HCT116 (cell line): Measurements from ENCODE around the gene DET1. TPM values are rescaled to one million over a fixed set of nuclear protein-coding genes. Genes with fewer than 3 reads are reported as not detected.

Experiments
- ATAC-seq: fragments of 200-7000 bp; cut with Tn5 transposase; 2 replicates; pipeline ENCODE4 v1.9.1; 2020; ENCODE audit warnings: mild to moderate bottlenecking, moderate library complexity
- BruUV-seq: library from RNA; stranded (reverse); fragments of 400-500 nt; replicated peaks from 2 replicates; lab custom pipeline; 2021; lab: Mats Ljungman, UMichigan
- CTCF ChIA-PET: fragments of 300-600 bp; sonication (Branson Sonifier 250); formaldehyde crosslinking; loops from one replicate; lab custom pipeline; 2021; ENCODE audit warnings: antibody characterized with exemption; lab: Charles Lee
- POLR2A ChIA-PET: fragments of 300-600, 350-600 bp; sonication (Branson Sonifier 250); formaldehyde crosslinking; loops from one replicate; lab custom pipeline; 2021; ENCODE audit warnings: antibody characterized with exemption; lab: Charles Lee
- RAD21 ChIA-PET, 2 experiments: fragments of 300-600 bp; sonication (Branson Sonifier 250); formaldehyde crosslinking; loops; one replicate each; lab custom pipeline; 2023; ENCODE audit warnings: low total read pairs in 2 of 2; ENCODE audit not compliant: uncharacterized antibody in 2 of 2, unreplicated experiment in 2 of 2, low non-redundant PET in 1 of 2; lab: Charles Lee
- DNase-seq: peaks from one replicate; pipeline ENCODE4 v3.0.0-alpha.2; 2010; ENCODE audit warnings: low read depth, low spot score
- H2AFZ ChIP-seq: fragments of 200-600 bp; shearing (Covaris generic), sonication (generic); 2 replicates; pipeline ENCODE4 v1.6.1; 2017; ENCODE audit warnings: low read depth, mixed run types, mixed read lengths, antibody characterized with exemption, low read length; ENCODE audit not compliant: poor library complexity, severe bottlenecking
- H3K27ac ChIP-seq: 2 replicates; pipeline ENCODE4 v1.5.1; 2012; ENCODE audit warnings: low read depth, low read length
- H3K27me3 ChIP-seq: fragments of 200-600 bp; sonication (generic); 2 replicates; pipeline ENCODE4 v1.6.1; 2016; ENCODE audit warnings: mixed run types, low read length, mixed read lengths; ENCODE audit not compliant: insufficient read depth
- H3K36me3 ChIP-seq, 2 experiments: fragments of 200-500 bp in 1 of 2; fragments of 200-600 bp in 1 of 2; sonication (Bioruptor generic) in 1 of 2; sonication (generic) in 1 of 2; 2 replicates each; pipeline versions ENCODE4 v1.5.1 to v1.6.1; 2014 to 2016; ENCODE audit warnings: low read length in 2 of 2, inconsistent platforms in 1 of 2, mixed read lengths in 1 of 2, mixed run types in 1 of 2; ENCODE audit not compliant: insufficient read depth in 2 of 2, control insufficient read depth in 1 of 2
- H3K4me1 ChIP-seq, 2 experiments: fragments of 200-600 bp in 1 of 2; sonication (generic) in 1 of 2; 2 replicates each; pipeline versions ENCODE4 v1.5.1 to v1.6.1; 2012 to 2017; ENCODE audit warnings: low read length in 2 of 2, inconsistent platforms in 1 of 2, mild to moderate bottlenecking in 1 of 2, mixed read lengths in 1 of 2, mixed run types in 1 of 2, moderate library complexity in 1 of 2; ENCODE audit not compliant: insufficient read depth in 2 of 2, control insufficient read depth in 1 of 2
- H3K4me2 ChIP-seq: fragments of 200-600 bp; sonication (generic); 2 replicates; pipeline ENCODE4 v1.6.1; 2017; ENCODE audit warnings: mixed run types, low read length, mixed read lengths
- H3K4me3 ChIP-seq, 2 experiments: fragments of 200-600 bp in 1 of 2; sonication (generic) in 1 of 2; replicated peaks in 1 of 2; 2 replicates each; pipeline ENCODE4 v1.5.1; 2011 to 2016; ENCODE audit warnings: low read length in 2 of 2, control low read depth in 1 of 2, low read depth in 1 of 2, mild to moderate bottlenecking in 1 of 2, mixed read lengths in 1 of 2, mixed run types in 1 of 2
- H3K79me2 ChIP-seq: fragments of 200-600 bp; sonication (generic); 2 replicates; pipeline ENCODE4 v1.6.1; 2017; ENCODE audit warnings: mild to moderate bottlenecking, mixed run types, low read length, moderate library complexity, mixed read lengths; ENCODE audit not compliant: insufficient read depth
- H3K9ac ChIP-seq: fragments of 200-600 bp; sonication (generic); 2 replicates; pipeline ENCODE4 v1.6.1; 2016; ENCODE audit warnings: low read length, mixed read lengths
- H3K9me2 ChIP-seq: fragments of 200-600 bp; sonication (generic), shearing (Covaris generic); 2 replicates; pipeline ENCODE4 v1.6.1; 2017; ENCODE audit warnings: mixed run types, mild to moderate bottlenecking, moderate library complexity; ENCODE audit not compliant: insufficient read depth
- H3K9me3 ChIP-seq, 2 experiments: fragments of 200-500 bp in 1 of 2; fragments of 200-600 bp in 1 of 2; sonication (Bioruptor generic) in 1 of 2; sonication (generic) in 1 of 2; 2 replicates each; pipeline ENCODE4 v1.6.1; 2014 to 2017; ENCODE audit warnings: low read length in 2 of 2, mixed read lengths in 2 of 2, inconsistent platforms in 1 of 2, low read depth in 1 of 2, mild to moderate bottlenecking in 1 of 2, mixed run types in 1 of 2, moderate library complexity in 1 of 2; ENCODE audit not compliant: control insufficient read depth in 1 of 2, insufficient read depth in 1 of 2
- H4K20me1 ChIP-seq: fragments of 200-600 bp; sonication (generic), shearing (Covaris generic); 2 replicates; pipeline ENCODE4 v1.6.1; 2017; ENCODE audit warnings: mixed run types, mild to moderate bottlenecking, moderate library complexity; ENCODE audit not compliant: insufficient read depth
- CBX3 ChIP-seq: IDR thresholded peaks from 2 replicates; pipeline ENCODE4 v1.6.1; 2012; ENCODE audit warnings: low read depth
- CEBPB ChIP-seq: IDR thresholded peaks from 2 replicates; pipeline ENCODE4 v1.6.1; 2012; ENCODE audit warnings: low read depth
- EZH2 ChIP-seq: fragments of 200-600 bp; sonication (generic); IDR thresholded peaks from 2 replicates; pipeline ENCODE4 v1.6.1; 2017; ENCODE audit warnings: antibody characterized with exemption, mixed run types
- EZH2phosphoT487 ChIP-seq: fragments of 200-600 bp; IDR thresholded peaks from 2 replicates; pipeline ENCODE4 v1.6.1; 2018; ENCODE audit warnings: antibody characterized with exemption, borderline replicate concordance
- FOSL1 ChIP-seq: IDR thresholded peaks from 2 replicates; pipeline ENCODE4 v1.6.1; 2012; ENCODE audit warnings: low read depth
- POLR2A ChIP-seq: IDR thresholded peaks from 2 replicates; pipeline ENCODE4 v1.7.0; 2011; ENCODE audit warnings: borderline replicate concordance; ENCODE audit not compliant: insufficient read depth, insufficient read length; ENCODE audit errors: extremely low read depth
- POLR2AphosphoS5 ChIP-seq: IDR thresholded peaks from 2 replicates; pipeline ENCODE4 v1.6.1; 2011; ENCODE audit warnings: mild to moderate bottlenecking, low read depth, low read length, moderate library complexity
- SIN3A ChIP-seq: IDR thresholded peaks from 2 replicates; pipeline ENCODE4 v1.6.1; 2012; ENCODE audit warnings: low read depth
- SRF ChIP-seq: IDR thresholded peaks from 2 replicates; pipeline ENCODE4 v1.6.1; 2012; ENCODE audit warnings: low read depth
- YY1 ChIP-seq: IDR thresholded peaks from 2 replicates; pipeline ENCODE4 v1.6.1; 2011; ENCODE audit warnings: low read length, low read depth, moderate library complexity, mild to moderate bottlenecking; ENCODE audit not compliant: insufficient replicate concordance; ENCODE audit errors: extremely low read depth
- ZNF274 ChIP-seq: fragments of 200-500 bp; sonication (Bioruptor generic); IDR thresholded peaks from 2 replicates; pipeline ENCODE4 v1.6.1; 2014; ENCODE audit warnings: mild to moderate bottlenecking, low read depth, low read length, inconsistent platforms
- intact Hi-C: fragments of 100-400 bp; cut with micrococcal nuclease; formaldehyde crosslinking; loops from 2 replicates; pipeline ENCODE4 v1.10.0; 2022
- total RNA-seq: library from RNA; stranded (reverse); gene quantifications from one replicate; pipeline ENCODE4 v1.2.1, GENCODE V29; 2021; ENCODE audit not compliant: unreplicated experiment
- TF ChIP-seq, protein P1 (sequence below): IDR thresholded peaks from 2 replicates; pipeline ENCODE4 v1.6.1; 2011; ENCODE audit warnings: mild to moderate bottlenecking, low read length, moderate library complexity; ENCODE audit not compliant: insufficient replicate concordance; ENCODE audit errors: extremely low read depth
- TF ChIP-seq, protein P2 (sequence below): IDR thresholded peaks from 2 replicates; pipeline ENCODE4 v1.6.1; 2012
- TF ChIP-seq, protein P3 (sequence below): IDR thresholded peaks from 2 replicates; pipeline ENCODE4 v1.6.1; 2012; ENCODE audit warnings: low read depth

DET1 gene
- total RNA-seq, 1 experiment from 2014 or later, result 2.5 TPM

DNA sequence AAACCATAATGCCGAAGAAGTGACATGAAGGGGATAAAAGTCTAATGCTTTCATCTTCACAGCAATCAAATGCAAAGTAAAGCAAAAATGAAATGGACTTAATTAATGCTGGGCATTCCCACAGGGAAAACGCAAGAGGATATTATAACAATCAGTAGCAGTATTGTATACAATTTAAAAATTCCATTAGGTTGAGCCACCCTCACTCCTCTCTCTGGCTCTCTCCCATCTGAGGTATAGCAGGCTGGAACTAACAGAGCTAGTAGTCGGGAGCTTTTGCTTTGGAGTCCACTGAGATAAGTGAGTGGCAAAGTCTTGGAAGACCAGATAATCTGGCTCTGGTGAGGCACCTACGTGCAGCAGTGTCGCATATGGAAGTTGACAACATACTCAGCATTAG lies 33.9 kb downstream of the DET1 start (continued):
- TF ChIP-seq, protein P1, sequence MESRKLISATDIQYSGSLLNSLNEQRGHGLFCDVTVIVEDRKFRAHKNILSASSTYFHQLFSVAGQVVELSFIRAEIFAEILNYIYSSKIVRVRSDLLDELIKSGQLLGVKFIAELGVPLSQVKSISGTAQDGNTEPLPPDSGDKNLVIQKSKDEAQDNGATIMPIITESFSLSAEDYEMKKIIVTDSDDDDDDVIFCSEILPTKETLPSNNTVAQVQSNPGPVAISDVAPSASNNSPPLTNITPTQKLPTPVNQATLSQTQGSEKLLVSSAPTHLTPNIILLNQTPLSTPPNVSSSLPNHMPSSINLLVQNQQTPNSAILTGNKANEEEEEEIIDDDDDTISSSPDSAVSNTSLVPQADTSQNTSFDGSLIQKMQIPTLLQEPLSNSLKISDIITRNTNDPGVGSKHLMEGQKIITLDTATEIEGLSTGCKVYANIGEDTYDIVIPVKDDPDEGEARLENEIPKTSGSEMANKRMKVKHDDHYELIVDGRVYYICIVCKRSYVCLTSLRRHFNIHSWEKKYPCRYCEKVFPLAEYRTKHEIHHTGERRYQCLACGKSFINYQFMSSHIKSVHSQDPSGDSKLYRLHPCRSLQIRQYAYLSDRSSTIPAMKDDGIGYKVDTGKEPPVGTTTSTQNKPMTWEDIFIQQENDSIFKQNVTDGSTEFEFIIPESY, result no peak

DNA sequence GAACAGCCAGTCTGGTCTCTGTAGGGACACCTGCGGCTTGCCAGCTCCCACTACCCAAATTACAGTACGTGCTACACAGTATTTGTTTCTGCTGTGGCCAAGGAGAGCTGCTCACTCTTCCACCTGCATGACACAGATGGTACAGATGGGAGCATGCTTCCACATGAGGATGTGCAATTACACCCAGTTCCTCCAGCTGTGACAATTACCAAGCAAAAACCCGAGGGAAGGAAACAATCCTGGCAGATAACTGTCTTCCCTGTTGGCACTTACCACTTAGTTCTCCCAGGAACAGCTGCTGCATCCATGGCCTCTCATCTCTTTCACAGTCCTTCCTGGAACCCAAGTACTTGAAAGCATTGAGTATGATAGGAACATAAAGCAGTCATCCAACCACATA lies 34.4 kb downstream of the DET1 start:
- H3K9me3 ChIP-seq, result no peaks in the 10 kb centered on the region
- no peak overlapping the region for H3K9ac ChIP-seq
- ATAC-seq (no peak), DNase-seq (no peak)
- ChIA-PET RAD21 (no interaction called here), POLR2A (no interaction called here), CTCF (no interaction called here)
- TF ChIP-seq SRF (no peak), POLR2AphosphoS5 (no peak), CBX3 (no peak), POLR2A (no peak), ZNF274 (no peak), YY1 (no peak), CEBPB (no peak), FOSL1 (no peak), EZH2 (no peak), EZH2phosphoT487 (no peak), SIN3A (no peak)
- TF ChIP-seq, protein P1, result no peak
- TF ChIP-seq, protein P2, sequence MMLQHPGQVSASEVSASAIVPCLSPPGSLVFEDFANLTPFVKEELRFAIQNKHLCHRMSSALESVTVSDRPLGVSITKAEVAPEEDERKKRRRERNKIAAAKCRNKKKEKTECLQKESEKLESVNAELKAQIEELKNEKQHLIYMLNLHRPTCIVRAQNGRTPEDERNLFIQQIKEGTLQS, result no peak
- TF ChIP-seq, protein P3, sequence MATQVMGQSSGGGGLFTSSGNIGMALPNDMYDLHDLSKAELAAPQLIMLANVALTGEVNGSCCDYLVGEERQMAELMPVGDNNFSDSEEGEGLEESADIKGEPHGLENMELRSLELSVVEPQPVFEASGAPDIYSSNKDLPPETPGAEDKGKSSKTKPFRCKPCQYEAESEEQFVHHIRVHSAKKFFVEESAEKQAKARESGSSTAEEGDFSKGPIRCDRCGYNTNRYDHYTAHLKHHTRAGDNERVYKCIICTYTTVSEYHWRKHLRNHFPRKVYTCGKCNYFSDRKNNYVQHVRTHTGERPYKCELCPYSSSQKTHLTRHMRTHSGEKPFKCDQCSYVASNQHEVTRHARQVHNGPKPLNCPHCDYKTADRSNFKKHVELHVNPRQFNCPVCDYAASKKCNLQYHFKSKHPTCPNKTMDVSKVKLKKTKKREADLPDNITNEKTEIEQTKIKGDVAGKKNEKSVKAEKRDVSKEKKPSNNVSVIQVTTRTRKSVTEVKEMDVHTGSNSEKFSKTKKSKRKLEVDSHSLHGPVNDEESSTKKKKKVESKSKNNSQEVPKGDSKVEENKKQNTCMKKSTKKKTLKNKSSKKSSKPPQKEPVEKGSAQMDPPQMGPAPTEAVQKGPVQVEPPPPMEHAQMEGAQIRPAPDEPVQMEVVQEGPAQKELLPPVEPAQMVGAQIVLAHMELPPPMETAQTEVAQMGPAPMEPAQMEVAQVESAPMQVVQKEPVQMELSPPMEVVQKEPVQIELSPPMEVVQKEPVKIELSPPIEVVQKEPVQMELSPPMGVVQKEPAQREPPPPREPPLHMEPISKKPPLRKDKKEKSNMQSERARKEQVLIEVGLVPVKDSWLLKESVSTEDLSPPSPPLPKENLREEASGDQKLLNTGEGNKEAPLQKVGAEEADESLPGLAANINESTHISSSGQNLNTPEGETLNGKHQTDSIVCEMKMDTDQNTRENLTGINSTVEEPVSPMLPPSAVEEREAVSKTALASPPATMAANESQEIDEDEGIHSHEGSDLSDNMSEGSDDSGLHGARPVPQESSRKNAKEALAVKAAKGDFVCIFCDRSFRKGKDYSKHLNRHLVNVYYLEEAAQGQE, result no peak
- no TSS peak for BruUV-seq
- H3K9me2 ChIP-seq, result no peaks in the 10 kb centered on the region
- no peak overlapping the region for H3K4me3 ChIP-seq
- peaks cover 0 to 7% of the 10 kb centered on the region in 2 experiments; a peak in 2 of 4 replicates for H3K4me1 ChIP-seq
- no peak overlapping the region for H2AFZ ChIP-seq
- no peaks in the 10 kb centered on the region for H3K79me2 ChIP-seq
- no peak overlapping the region for H3K4me2 ChIP-seq
- H3K27ac ChIP-seq, result no peak overlapping the region
- H4K20me1 ChIP-seq, result no peaks in the 10 kb centered on the region
- no peaks in the 10 kb centered on the region for H3K36me3 ChIP-seq
- no peaks in the 10 kb centered on the region for H3K27me3 ChIP-seq
- intact Hi-C loops, result no loop called here
